ENCODE measurements around the gene REELD1. TPM values are rescaled to one million over a fixed set of nuclear protein-coding genes. Genes with fewer than 3 reads are reported as not detected.

Gene REELD1
- total RNA-seq, 4 donors from 2014 or later = 0.24 to 3.6 (median 0.89) TPM

DNA sequence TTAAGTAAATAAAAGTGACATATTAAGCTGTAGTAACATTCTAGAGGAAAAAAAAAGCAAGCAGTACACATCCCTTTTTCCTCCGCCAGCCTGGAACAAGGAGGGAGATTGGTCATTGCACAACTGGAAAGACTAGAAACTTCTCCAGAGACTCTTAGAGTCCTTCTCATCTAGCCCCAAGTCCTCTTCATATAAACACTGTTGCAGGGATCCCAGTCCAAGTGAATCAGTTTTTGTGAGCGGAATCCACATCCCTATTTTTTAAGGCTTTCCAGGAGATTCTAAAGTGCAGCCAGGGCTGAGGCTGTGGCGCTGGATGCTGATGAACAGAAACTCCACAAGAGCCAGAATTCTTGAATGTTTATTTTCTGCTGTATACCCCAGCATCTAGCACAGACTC is 23.8 kb downstream of the REELD1 start:
- no peak for DNase-seq (ENCODE audit: low spot score)
- no peak for TF ChIP-seq CTCF (IDR thresholded peaks at IDR 0.05)
- no peak for ATAC-seq (ENCODE audit: low FRiP score)

GRCh38 chr4:146243141-146243882 is 29.0 kb downstream of the REELD1 start:
- ATAC-seq (ENCODE audit: low FRiP score) (no peak), DNase-seq (ENCODE audit: low spot score) (no peak)
- no peak for TF ChIP-seq CTCF (IDR thresholded peaks at IDR 0.05)

DNA sequence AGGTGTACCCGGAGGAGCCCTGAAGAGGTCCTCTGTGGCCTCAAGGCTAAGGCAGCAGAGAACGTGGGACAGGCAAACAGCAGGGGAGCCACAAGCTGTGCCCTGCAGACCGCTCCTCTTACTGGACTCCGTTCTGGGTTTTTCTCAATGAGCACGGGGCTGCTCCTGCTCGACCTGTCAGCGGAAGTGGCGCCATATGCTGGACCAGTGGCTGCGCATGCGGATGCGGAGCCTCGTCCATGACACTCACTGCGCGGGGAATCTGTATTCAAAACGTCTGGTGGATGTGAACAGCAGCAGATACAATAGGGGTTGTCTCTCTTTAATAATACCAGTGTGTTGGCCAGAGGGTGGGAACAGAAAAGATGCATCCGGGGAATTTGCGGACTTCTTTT is 29.5 kb downstream of the REELD1 start:
- DNase-seq (ENCODE audit: low spot score) (no peak), ATAC-seq (ENCODE audit: low FRiP score) (no peak)
- TF ChIP-seq CTCF (IDR thresholded peaks at IDR 0.05) = no peak

GRCh38 chr4:146244496-146244895 is 30.2 kb downstream of the REELD1 start:
- no peak for TF ChIP-seq CTCF (IDR thresholded peaks at IDR 0.05)
- DNase-seq (ENCODE audit: low spot score) (no peak), ATAC-seq (ENCODE audit: low FRiP score) (no peak)

DNA sequence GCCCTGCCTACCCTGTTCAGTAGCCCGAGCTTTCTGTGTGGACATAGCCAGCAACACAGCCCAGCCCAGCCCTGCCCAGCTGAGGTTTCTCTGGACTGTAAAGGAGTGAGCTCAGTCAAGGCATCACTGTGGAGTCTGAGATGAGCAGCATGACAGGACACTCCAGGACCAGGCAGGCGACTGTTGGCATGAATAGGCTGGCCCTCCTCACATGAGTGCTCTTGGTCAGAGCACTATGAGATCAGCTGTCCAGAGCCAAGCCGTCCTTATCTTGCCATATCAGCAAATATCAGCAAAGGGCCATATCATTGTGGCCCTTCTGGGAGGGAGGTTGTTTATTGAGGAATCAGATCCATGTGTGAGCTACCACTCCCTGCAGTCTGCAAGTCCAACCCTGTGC is 30.9 kb downstream of the REELD1 start:
- no peak for TF ChIP-seq CTCF (IDR thresholded peaks at IDR 0.05)
- no peak for ATAC-seq (ENCODE audit: low FRiP score)
- DNase-seq (ENCODE audit: low spot score) = no peak

DNA sequence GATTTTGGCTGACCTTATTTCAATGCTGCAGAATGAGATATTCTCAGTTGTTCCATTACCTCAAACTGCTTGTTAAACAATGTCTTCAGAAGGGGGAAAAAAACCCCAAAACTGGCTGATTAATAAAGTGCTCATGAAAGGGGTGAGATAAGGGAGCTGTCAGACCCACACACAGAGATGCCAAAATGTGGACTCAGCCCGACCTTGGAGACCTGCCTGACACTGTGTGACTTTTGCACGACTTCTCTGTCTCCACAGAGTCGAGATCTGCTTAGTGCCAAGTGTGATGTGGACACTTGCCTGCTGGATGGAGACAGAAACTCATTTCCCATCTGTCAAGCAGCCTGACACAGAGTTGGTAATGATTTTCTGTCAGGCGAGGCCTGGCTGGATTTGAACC is 31.5 kb downstream of the REELD1 start:
- no peak for TF ChIP-seq CTCF (IDR thresholded peaks at IDR 0.05)
- ATAC-seq (ENCODE audit: low FRiP score) (no peak), DNase-seq (ENCODE audit: low spot score) (no peak)

DNA sequence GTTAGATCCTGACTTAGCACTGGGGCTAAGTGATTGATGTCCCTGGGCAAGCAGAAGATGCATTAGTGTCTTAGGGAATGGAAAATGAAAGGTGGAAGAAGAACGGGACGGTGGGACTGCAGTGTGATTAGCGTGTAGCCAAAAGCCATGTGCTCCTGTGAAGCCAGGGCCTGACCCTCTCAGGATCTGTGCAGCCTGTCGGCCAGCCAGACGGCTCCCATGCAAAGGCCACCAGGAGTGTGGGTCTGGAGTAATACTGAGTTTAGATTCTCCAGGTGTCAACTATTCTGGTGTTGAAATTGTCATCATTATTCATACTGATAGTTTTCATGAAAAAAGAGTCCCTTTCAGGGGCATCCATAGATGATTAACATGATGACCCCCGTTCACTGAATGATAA is 32.0 kb downstream of the REELD1 start:
- ATAC-seq (ENCODE audit: low FRiP score) (no peak), DNase-seq (ENCODE audit: low spot score) (no peak)
- TF ChIP-seq CTCF (IDR thresholded peaks at IDR 0.05) = no peak
